Thymus (tissue), 14 donors: ENCODE measurements around the gene ZNF605. TPM values are rescaled to one million over a fixed set of nuclear protein-coding genes. Genes with fewer than 3 reads are reported as not detected.
"Not testable (repeated sequence)": the region's sequence is repeated elsewhere in the genome, so short reads cannot be mapped to it uniquely, and the experiment has no call there.

ENCODE experiments used
- DNase-seq, 9 donors: peaks; one replicate each; pipeline ENCODE4 v3.0.0-alpha.2; 2013; ENCODE audit warnings: low spot score in 9 of 9, low read depth in 6 of 9, missing footprints in 1 of 9
- H3K27ac ChIP-seq, 2 donors: one replicate each; pipeline ENCODE4 v1.5.1; 2013; ENCODE audit warnings: control low read depth in 1 of 2, low read depth in 1 of 2, low read length in 1 of 2, mild to moderate bottlenecking in 1 of 2, moderate library complexity in 1 of 2
- H3K27me3 ChIP-seq, 2 donors: one replicate each; pipeline ENCODE4 v1.5.1; 2013; ENCODE audit warnings: low read length in 1 of 2; ENCODE audit not compliant: control insufficient read depth in 2 of 2, insufficient read depth in 1 of 2
- H3K36me3 ChIP-seq, 2 donors: one replicate each; pipeline ENCODE4 v1.5.1; 2013; ENCODE audit warnings: low read length in 1 of 2, mild to moderate bottlenecking in 1 of 2, moderate library complexity in 1 of 2; ENCODE audit not compliant: control insufficient read depth in 2 of 2, insufficient read depth in 2 of 2
- H3K4me1 ChIP-seq, 2 donors: one replicate each; pipeline ENCODE4 v1.5.1; 2013; ENCODE audit warnings: low read length in 2 of 2; ENCODE audit not compliant: control insufficient read depth in 2 of 2, insufficient read depth in 2 of 2
- H3K4me3 ChIP-seq, 2 donors: one replicate each; pipeline ENCODE4 v1.5.1; 2013; ENCODE audit warnings: low read length in 2 of 2, control low read depth in 1 of 2, mild to moderate bottlenecking in 1 of 2
- H3K9me3 ChIP-seq, 2 donors: one replicate each; pipeline ENCODE4 v1.5.1; 2013; ENCODE audit warnings: low read length in 1 of 2, mild to moderate bottlenecking in 1 of 2; ENCODE audit not compliant: control insufficient read depth in 2 of 2, insufficient read depth in 1 of 2
- WGBS: extraction: QIAGEN DNeasy Blood & Tissue Kit; methylation state at CpG from one replicate; pipeline ENCODE4 v1.1.7; 2013; 5-methylcytosine and 5-hydroxymethylcytosine counted together
- long read RNA-seq, 10 donors: transcript quantifications; one replicate each; lab custom pipeline, GENCODE V29; 2026
- polyA plus RNA-seq: library from polyadenylated mRNA; stranded (reverse); fragments of 200-250 nt; gene quantifications from one replicate; pipeline ENCODE4 v1.2.3, GENCODE V29; 2013
- total RNA-seq: library from RNA; stranded (reverse); fragments of 120-200 nt; gene quantifications from one replicate; pipeline ENCODE4 v1.2.4, GENCODE V29; 2013
- donor health status: healthy.

ZNF605 gene
- total RNA-seq (9.0 TPM), polyA plus RNA-seq (4.7 TPM)
- long read RNA-seq, donor 1: 0 reads
- long read RNA-seq, donor 2: 0 reads
- long read RNA-seq, donor 3, partial matches to known transcripts: 7 of 9 reads
- long read RNA-seq, donor 3, other reads (novel, unspliced or antisense): 0 of 9 reads
- long read RNA-seq, donor 4: 0 reads
- long read RNA-seq, donor 5, full-length matches to known transcripts: 5 of 27 reads
- long read RNA-seq, donor 5, partial matches to known transcripts: 22 of 27 reads
- long read RNA-seq, donor 5, other reads (novel, unspliced or antisense): 0 of 27 reads
- long read RNA-seq, donor 6, partial matches to known transcripts: 5 of 5 reads
- long read RNA-seq, donor 6, other reads (novel, unspliced or antisense): 0 of 5 reads
- long read RNA-seq, donor 7, partial matches to known transcripts: 25 of 25 reads
- long read RNA-seq, donor 7, other reads (novel, unspliced or antisense): 0 of 25 reads
- long read RNA-seq, donor 8, partial matches to known transcripts: 0 of 2 reads
- long read RNA-seq, donor 8, other reads (novel, unspliced or antisense): 0 of 2 reads
- long read RNA-seq, donor 9, full-length matches to known transcripts: 3 of 3 reads
- long read RNA-seq, donor 9, partial matches to known transcripts: 0 of 3 reads
- long read RNA-seq, donor 9, other reads (novel, unspliced or antisense): 0 of 3 reads
- long read RNA-seq, donor 10, partial matches to known transcripts: 32 of 33 reads
- long read RNA-seq, donor 10, other reads (novel, unspliced or antisense): 0 of 33 reads

DNA sequence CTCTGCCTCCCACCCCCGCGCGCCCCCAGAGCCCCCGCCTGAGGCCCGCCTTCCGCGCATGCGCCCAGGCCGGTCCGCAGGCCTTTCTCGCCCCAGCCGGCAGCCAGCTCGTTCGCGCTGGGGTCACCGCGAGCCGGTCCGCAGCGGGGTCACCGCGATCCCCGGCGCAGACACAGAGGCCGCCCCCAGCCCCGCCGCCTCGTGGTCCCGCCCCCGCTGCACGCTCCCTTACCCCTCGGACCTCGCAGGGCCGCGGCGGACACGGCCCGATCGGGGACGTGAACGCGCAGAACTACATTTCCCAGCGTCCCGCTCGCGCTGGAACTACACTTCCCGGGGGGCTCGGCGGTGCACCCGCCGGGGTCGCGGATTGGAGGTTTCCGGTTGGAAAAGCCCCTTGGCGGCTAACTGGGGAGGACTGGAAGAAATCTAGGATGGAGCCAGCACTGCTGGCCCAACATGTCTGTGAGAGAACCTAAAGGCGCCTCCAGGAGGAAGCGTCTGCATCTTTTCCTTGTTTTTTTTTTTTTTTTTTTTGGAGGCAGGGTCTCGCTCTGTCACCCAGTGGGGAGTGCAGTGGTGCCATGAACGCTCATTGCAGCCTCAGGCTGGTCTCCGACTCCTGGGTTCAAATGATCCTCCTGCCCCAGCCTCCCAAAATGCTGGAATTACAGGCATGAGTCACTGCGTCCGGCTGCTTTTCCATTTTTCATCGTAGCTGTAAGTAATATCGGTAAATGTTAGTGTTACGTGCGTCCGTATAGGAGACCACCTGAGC is at the start of gene ZNF605:
TSS of gene ZNF605 (minus strand) at position 296 of the 778 bp plus-strand sequence. CDS start 10,671 bp downstream, outside the sequence.
- Histone ChIP-seq H3K4me3 (peak within 1 kb of the TSS; percentile 80 to 93), H3K9me3 (peaks cover 12 to 48% of the 10 kb centered on the region in 2 donors), H3K27ac (peak within 1 kb of the TSS; percentile 69 to 93), H3K27me3 (no peaks in the 10 kb centered on the region), H3K4me1 (peaks cover 7 to 14% of the 10 kb centered on the region in 2 donors), H3K36me3 (peaks cover 0 to 4% of the 10 kb centered on the region in 2 donors)
- under 1% methylated on average over 67 of the region's 67 CpGs for WGBS
- peak; percentile 73 to 93 (median 79) for DNase-seq

DNA sequence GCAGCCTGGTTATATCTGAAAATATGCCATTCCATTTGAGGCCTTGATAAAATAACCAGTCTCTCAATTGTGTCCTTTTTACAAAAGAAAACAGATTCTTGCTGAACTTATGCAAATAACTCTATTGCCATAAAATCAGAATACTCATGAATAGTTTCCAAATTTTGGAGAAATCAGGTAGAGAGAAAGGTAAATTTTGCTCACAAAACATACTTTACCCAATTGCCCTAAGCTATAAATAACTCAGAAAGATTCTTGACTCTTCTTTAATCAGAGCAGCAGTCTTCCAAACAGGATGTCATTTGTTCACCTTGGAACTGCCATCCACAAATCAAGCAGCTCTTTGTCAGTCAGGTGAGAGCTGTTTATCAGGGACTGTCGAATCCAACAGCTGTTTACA is 42.6 kb upstream of the ZNF605 start:
- WGBS: 40% methylated on average over 1 of the region's 1 CpG
- H3K36me3 ChIP-seq: peaks cover 2 to 22% of the 10 kb centered on the region in 2 donors
- H3K27ac ChIP-seq: no peak overlapping the region
- no peaks in the 10 kb centered on the region for H3K27me3 ChIP-seq
- H3K4me3 ChIP-seq: no peak overlapping the region
- H3K4me1 ChIP-seq: no peaks in the 10 kb centered on the region
- no peak for DNase-seq
- H3K9me3 ChIP-seq: peaks cover 18 to 75% of the 10 kb centered on the region in 2 donors

DNA sequence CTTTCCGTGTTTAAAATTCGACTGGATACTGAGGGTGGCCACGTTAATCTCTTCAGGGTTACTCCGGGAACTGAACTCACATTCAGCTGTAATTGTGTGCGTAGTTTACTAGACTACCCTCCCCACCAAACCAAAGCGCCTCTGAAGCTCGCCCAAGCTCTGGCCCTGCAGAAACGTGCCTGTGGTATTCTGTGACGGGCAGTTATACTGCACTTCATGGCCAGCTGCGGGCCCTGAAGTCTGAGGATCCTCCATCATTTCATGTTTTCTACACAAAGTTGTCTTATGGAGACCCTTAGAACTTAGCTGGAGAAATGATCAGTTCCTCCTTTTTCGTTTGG is 30.7 kb upstream of the ZNF605 start:
- H3K4me3 ChIP-seq: peak overlapping the region; percentile 63 to 96
- H3K27ac ChIP-seq: peak overlapping the region in 1 of 2 donors; percentile 11
- H3K36me3 ChIP-seq: peaks cover 6 to 8% of the 10 kb centered on the region in 2 donors
- 5% methylated on average over 11 of the region's 11 CpGs for WGBS
- no peak for DNase-seq
- H3K27me3 ChIP-seq: no peaks in the 10 kb centered on the region
- peaks cover 5 to 14% of the 10 kb centered on the region in 2 donors for H3K4me1 ChIP-seq
- peaks cover 3 to 27% of the 10 kb centered on the region in 2 donors for H3K9me3 ChIP-seq

DNA sequence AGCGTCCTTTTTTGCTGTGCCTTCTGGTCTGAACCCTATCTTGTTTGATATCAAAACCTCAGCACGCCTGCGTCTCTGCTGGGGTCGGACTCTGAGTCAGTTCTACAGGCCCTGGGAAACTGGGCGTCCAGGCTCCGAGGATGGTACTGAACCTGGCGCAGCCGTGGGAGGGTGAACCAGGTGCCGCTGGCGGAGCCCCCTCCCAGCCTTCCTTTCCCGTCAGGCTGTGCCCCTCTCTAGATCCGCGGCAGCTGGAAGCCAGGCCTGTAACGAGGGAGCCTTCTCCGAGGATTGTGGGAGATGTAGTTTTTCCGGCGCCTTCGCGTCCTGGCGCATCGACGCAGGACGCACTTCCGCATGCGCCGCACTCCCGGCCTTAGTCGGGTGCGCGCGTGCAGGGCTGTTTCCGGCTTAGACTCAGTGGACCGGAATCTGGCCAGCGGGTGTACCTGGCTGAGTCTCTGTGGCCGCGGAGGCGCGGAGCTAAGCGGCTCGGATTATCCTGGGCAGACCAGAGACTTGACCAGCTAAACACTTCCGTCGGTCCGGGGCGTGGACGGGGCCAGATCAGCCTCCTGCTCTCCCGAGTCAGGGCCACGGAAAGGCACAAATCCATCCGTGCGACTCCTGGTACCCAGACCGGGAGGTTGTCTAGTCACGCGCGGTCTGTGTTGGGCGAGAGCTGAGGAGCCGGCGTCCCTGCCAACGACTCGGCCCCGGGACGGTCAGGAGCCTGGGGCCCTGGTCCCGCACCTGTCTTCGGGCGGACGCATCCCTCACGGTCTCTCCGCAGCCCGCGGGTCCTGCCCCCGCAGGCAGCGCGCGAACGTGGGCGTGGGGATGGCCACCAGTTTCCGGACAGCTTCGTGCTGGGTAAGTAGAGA is 30.1 kb upstream of the ZNF605 start, which contains the start of gene ZNF26:
TSS of gene ZNF26 (plus strand) at position 367 of the 884 bp plus-strand sequence. CDS start at position 841, 474 bp downstream.
- no peaks in the 10 kb centered on the region for H3K27me3 ChIP-seq
- H3K4me3 ChIP-seq: peak within 1 kb of the TSS; percentile 63 to 96
- H3K27ac ChIP-seq: peak within 1 kb of the TSS; percentile 80 to 90
- H3K36me3 ChIP-seq: peaks cover 3 to 6% of the 10 kb centered on the region in 2 donors
- H3K4me1 ChIP-seq: peaks cover 5 to 14% of the 10 kb centered on the region in 2 donors
- peaks cover 0 to 20% of the 10 kb centered on the region in 2 donors for H3K9me3 ChIP-seq
- peak; percentile 89 to 97 (median 94) for DNase-seq
- WGBS: under 1% methylated on average over 76 of the region's 76 CpGs

DNA sequence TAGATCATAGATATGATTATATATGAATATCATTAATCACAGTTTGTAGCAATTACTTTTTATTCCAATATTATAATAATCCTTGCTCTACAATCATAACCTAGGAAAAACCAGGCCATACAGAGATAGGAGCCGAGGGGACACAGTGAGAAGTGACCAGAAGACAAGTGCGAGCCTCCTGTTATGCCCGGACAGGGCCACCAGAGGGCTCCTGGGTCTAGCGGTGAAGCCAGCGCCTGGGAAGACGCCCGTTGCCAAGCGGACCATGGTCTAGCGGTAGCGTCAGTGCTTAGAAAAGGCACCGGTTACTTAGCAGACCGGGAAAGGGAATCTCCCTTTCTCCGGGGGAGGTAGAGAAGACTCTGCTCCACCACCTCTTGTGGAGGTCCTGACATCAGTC is 20.8 kb upstream of the ZNF605 start:
- H3K27ac ChIP-seq, H3K4me1 ChIP-seq, H3K4me3 ChIP-seq, DNase-seq, H3K36me3 ChIP-seq, H3K27me3 ChIP-seq: not testable (repeated sequence)
- peaks cover 0 to 26% of the 10 kb centered on the region in 2 donors for H3K9me3 ChIP-seq
- 51% methylated on average over 13 of the region's 13 CpGs for WGBS

DNA sequence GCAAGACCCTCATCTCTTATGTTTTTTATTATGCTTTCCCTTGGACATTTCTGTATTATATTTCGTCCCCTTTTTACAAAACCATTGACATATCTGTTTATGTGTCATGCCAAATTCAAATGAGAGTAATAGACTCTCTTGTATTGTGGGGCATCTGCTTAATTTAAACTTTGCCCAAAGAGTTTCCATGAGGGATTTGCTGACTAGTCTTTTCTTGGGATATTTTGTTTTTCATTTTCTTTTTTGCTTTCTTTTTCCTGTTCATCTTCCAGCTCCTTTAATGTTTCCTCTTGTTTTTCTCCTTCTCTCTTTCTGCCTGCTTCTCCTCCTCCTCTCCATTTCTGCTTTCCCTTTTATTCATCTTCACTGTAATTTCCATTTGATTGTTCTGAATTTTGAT is 16.3 kb upstream of the ZNF605 start:
- peaks cover 5 to 34% of the 10 kb centered on the region in 2 donors for H3K9me3 ChIP-seq
- H3K36me3 ChIP-seq: no peaks in the 10 kb centered on the region
- no peak overlapping the region for H3K27ac ChIP-seq
- no peaks in the 10 kb centered on the region for H3K4me1 ChIP-seq
- 75% methylated on average over 1 of the region's 1 CpG for WGBS
- no peak for DNase-seq
- H3K27me3 ChIP-seq: no peaks in the 10 kb centered on the region
- H3K4me3 ChIP-seq: no peak overlapping the region

DNA sequence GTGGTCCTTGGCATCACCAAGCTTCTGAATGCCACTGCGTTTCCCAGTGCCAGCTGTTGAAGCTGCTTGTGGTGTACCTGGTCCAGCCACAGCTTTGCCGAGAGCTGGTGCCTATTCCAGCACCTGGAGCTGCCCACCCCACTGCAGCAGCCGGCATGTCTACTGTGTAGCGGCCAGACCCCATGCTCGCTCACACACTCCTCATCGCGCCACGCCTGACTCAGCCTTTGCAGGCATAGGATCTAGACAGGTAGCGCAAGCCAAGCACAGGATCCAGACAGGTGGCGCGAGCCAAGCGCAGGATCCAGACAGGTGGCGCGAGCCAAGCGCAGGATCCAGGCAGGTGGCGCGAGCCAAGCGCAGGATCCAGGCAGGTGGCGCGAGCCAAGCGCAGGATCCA is 11.6 kb upstream of the ZNF605 start:
- Histone ChIP-seq H3K4me1 (no peaks in the 10 kb centered on the region), H3K27ac (no peak overlapping the region), H3K4me3 (no peak overlapping the region), H3K9me3 (peaks cover 15 to 53% of the 10 kb centered on the region in 2 donors), H3K27me3 (no peaks in the 10 kb centered on the region), H3K36me3 (no peaks in the 10 kb centered on the region)
- no peak for DNase-seq
- 94% methylated on average over 21 of the region's 21 CpGs for WGBS
